ENCODE results near the gene ANKRD60. TPM values are rescaled to one million over a fixed set of nuclear protein-coding genes. Genes with fewer than 3 reads are reported as not detected.

ANKRD60 gene
- total RNA-seq, 1 donor from 2014 or later = not detected

DNA sequence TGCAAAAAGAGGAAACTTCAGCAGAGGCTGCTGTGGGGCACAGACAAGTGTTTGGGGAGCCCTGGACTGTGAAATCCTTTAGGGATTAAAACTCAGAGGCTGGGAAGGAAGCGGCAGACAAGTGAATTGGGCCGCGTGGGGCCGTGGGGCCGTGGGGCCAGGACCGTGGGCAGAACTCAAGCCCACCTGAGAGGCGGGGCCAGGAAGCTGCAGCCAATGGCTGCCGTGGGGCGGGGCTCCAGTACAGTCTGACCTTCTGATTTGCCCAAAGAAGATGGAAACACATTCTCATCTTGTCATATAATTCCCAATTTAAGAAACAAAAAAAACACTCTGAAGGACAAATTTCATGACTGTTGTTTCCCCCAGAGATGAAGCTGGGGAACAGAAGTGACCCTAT, 55.4 kb downstream of the ANKRD60 start:
- intact Hi-C loops (cut with micrococcal nuclease) = no loop called here
- no peak for DNase-seq (ENCODE audit: low spot score)
- Mint-ChIP-seq H3K27ac (no peak overlapping the region), H3K27me3 (ENCODE audit: insufficient read depth) (peaks cover 8% of the 10 kb centered on the region), H3K4me1 (ENCODE audit: low read depth) (peaks cover 5% of the 10 kb centered on the region), H3K36me3 (ENCODE audit: low read depth) (no peaks in the 10 kb centered on the region), H3K9me3 (no peaks in the 10 kb centered on the region), H3K4me3 (no peak overlapping the region)

DNA sequence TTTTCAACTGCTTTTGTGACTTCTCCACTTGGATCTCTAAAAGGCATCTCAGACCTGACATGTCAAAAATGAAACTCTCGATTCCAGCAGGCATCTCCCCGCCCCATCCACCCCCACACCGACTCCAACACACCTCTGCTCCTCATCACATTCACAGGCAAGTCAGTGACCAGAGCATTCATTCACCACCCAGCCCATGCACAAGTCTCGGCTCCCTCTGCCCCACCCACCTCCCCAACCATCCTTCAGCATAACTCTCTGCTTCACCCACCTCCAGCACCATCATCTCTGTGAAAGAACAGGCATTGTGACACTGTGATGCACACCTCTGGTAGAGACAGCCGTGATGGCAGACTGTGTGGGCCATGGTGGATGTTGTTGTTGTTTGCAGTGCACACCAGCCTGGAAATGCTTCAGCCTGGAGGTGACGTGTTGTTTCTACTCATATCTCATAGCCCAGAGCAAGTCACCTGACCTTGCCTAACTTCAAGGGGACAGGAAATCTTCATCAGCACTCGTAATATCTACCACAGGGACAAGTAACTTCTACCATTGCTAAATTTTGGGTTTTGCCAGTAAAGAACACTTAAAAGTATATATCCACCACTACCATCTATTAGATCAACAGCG, 56.5 kb downstream of the ANKRD60 start:
- intact Hi-C loops (cut with micrococcal nuclease) = no loop called here
- no peaks in the 10 kb centered on the region for H3K36me3 Mint-ChIP-seq (ENCODE audit: low read depth)

DNA sequence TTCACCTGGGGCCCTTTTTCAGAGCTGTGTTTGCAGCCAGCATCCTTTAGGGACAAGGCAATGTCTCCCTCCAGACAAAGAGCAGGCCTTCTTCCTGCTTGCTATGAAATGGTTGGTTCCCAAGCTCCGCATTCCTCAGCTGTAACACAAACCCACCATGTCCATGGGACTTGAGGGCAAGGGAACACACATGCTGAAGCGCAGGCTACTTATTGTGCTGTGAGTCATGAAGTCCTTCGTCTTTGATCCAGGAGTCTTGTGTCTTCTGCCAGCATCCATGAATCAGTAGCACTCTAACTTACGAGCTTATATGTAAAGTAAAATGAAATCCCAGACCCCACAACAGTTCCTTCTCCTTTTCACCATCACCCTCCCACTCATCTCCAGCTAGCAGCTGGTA, 59.0 kb downstream of the ANKRD60 start:
- no peak overlapping the region for H3K4me3 Mint-ChIP-seq
- intact Hi-C loops (cut with micrococcal nuclease) = no loop called here
- no peak overlapping the region for H3K27ac Mint-ChIP-seq
- no peaks in the 10 kb centered on the region for H3K9me3 Mint-ChIP-seq
- H3K36me3 Mint-ChIP-seq (ENCODE audit: low read depth) = no peaks in the 10 kb centered on the region
- peaks cover 16% of the 10 kb centered on the region for H3K27me3 Mint-ChIP-seq (ENCODE audit: insufficient read depth)
- DNase-seq (ENCODE audit: low spot score) = no peak
- peaks cover 5% of the 10 kb centered on the region for H3K4me1 Mint-ChIP-seq (ENCODE audit: low read depth)

More for the DNA sequence above, 56.5 kb downstream of the ANKRD60 start:
- peaks cover 5% of the 10 kb centered on the region for H3K4me1 Mint-ChIP-seq (ENCODE audit: low read depth)
- peaks cover 14% of the 10 kb centered on the region for H3K27me3 Mint-ChIP-seq (ENCODE audit: insufficient read depth)
- H3K27ac Mint-ChIP-seq = no peak overlapping the region
- H3K4me3 Mint-ChIP-seq = no peak overlapping the region
- no peaks in the 10 kb centered on the region for H3K9me3 Mint-ChIP-seq
- DNase-seq (ENCODE audit: low spot score) = no peak

DNA sequence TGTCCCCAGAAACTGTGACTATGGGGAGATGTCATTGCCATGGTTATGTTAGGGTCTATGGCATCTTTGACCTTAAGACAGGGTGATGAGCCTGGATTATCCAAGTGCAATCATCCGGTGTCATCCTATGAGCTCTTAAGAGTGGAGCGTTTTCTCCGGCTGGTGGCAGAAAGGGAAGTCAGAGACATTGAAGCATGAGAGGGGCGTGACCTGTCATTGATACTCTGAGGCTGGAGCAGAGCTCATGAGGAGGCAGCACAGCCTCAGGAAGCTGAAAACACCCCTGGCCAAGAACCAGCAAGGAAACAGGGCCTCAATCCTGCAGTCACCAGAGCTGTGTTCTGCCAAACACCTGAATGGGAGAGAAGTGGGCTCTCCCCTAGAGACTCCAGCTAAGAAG, 59.6 kb downstream of the ANKRD60 start:
- no peaks in the 10 kb centered on the region for H3K36me3 Mint-ChIP-seq (ENCODE audit: low read depth)
- H3K4me1 Mint-ChIP-seq (ENCODE audit: low read depth) = peaks cover 5% of the 10 kb centered on the region
- intact Hi-C loops (cut with micrococcal nuclease) = no loop called here
- no peaks in the 10 kb centered on the region for H3K9me3 Mint-ChIP-seq
- peaks cover 16% of the 10 kb centered on the region for H3K27me3 Mint-ChIP-seq (ENCODE audit: insufficient read depth)
- no peak for DNase-seq (ENCODE audit: low spot score)
- no peak overlapping the region for H3K27ac Mint-ChIP-seq
- no peak overlapping the region for H3K4me3 Mint-ChIP-seq

DNA sequence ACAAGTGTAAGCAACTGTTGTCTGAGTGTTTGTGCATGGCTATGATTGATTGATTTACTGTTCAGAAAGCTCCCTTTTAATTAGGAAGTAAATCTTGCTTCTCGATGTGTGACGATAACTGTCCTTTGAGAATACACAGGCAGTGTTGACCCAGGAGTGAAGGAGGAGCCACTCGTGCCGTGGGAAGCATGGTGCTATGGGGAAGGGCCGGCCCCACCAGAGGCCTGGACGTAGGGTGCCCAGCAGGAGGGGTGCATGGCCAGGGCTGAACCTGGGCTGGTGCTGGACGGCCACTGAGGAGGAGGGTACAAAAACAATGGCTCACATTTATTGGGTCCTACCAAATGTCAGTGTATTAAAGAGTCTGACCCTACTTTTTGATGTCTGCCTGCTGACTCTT, 60.7 kb downstream of the ANKRD60 start:
- no peak for DNase-seq (ENCODE audit: low spot score)
- intact Hi-C loops (cut with micrococcal nuclease) = no loop called here
- H3K9me3 Mint-ChIP-seq = no peaks in the 10 kb centered on the region

More for the DNA sequence above, 60.7 kb downstream of the ANKRD60 start:
- Mint-ChIP-seq H3K4me3 (no peak overlapping the region), H3K4me1 (ENCODE audit: low read depth) (peaks cover 5% of the 10 kb centered on the region), H3K36me3 (ENCODE audit: low read depth) (no peaks in the 10 kb centered on the region), H3K27ac (no peak overlapping the region), H3K27me3 (ENCODE audit: insufficient read depth) (peaks cover 10% of the 10 kb centered on the region)

Other genes starting within 250 kb of the ANKRD60 start
- 16.9 and 19.2 TPM in 2 replicates for gene RAB22A, start 81.1 kb upstream of the ANKRD60 start, total RNA-seq
- gene VAPB, start 160.6 kb upstream of the ANKRD60 start, total RNA-seq = 39.7 and 40.9 TPM in 2 replicates

All from activated T-helper 1 cell treated with anti-CD3 and anti-CD28 coated beads, Interleukin-12 subunit alpha, Interleukin-12 subunit beta, Interleukin-2, Interleukin-4 antibody, amounts not matched to agents 30 ng/mL and 10 ng/mL and 1 ng/mL, durations not matched to agents 14 hours and 24 hours and 36 hours (primary cell).